NCI-H526 (cell line): ENCODE data around the gene COQ3.
A peak's percentile ranks its signal among the peaks of the same experiment; 100 is the strongest.
"Not testable (repeated sequence)": the region's sequence is repeated elsewhere in the genome, so short reads cannot be mapped to it uniquely, and the experiment has no call there.

Source experiments
- DNase-seq, 2 experiments: peaks; one replicate each; lab custom pipeline; 2025; lab: John Stamatoyannopoulos, UW

The COQ3 gene

DNA sequence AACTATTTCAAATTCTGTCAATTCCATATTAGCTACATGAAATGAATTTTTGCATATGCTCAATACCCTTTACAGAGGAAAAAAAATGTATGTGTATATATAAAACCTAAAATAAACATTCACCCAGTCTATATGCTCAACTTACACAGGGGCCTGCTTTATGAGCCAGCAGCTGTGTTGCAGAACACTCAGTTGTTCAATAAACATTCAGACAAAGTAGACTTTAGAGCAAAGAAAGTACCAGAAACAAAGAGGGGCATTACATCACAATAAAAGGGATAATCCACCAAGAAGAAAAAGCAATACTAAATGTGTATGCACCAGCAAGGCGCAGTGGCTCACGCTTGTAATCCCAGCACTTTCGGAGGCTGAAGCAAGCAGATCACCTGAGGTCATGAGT is 9.5 kb downstream of the COQ3 start:
- DNase-seq, result no peak

- DNase-seq, result no peak
Observed at GRCh38 chr6:99378636-99379035, 15.4 kb downstream of the COQ3 start.

DNA sequence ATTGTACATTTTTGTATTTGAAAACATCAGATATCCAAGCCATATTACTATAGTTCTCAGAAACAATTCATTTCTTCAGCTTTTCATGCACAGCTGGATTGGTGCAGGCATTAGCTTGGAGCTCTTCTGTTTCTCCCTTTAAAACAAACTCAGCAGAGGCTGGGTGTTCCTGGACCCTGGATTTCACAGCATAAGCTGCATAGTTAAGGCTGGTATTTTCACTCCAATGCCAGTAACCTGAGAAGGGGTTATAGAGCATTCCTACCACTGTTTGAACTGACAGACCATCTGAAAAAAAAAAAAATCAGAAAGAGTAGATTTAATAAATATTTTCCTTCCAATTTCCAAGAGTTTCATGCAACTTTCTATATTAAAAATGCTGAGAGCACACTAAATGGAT is 24.5 kb downstream of the COQ3 start:
- DNase-seq, result no peak

GRCh38 chr6:99366852-99367251 is 27.1 kb downstream of the COQ3 start:
- no peak for DNase-seq

DNA sequence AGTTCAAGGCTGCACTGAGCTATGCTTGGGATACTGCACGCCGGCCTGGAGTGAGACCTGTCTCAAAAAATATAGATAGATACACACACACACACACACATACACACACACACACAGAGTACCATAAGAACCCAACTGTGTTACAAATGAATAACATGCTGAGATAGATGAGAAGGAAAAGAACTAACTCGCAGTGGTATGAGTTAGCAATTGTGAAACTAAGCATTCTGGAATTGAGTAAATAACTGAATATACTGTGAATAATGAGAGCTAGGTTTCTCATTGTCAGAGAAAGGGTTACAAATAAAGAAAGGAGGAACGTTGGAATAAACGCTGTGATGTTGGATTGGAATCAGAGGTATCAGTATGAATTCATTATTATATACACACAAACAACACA is 30.0 kb downstream of the COQ3 start:
- DNase-seq, result no peak

- no peak for DNase-seq
Observed at GRCh38 chr6:99362678-99363268, 31.2 kb downstream of the COQ3 start.

- DNase-seq, result no peak
Observed at GRCh38 chr6:99359800-99360199, 34.2 kb downstream of the COQ3 start.

GRCh38 chr6:99356641-99357040 is 37.4 kb downstream of the COQ3 start:
- DNase-seq, result no peak

DNA sequence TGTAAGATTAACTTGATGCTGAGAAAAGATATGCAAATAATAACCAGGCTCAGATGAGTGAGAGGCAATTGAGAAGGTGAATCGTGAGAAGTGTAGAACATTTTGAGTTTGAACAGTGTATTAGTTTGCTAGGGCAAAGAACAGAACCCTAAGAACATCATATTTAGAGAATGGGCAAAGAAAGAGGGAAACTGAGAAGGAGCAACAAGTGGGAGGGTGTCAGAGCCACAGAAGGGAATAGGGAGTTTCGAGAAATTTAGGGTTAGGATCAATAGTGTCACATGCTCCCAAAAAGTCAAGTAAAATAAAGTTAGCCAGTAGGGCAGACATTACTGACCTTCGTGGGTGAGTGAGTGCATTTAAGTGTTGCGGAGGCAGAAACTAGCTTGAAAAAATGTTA is 39.0 kb downstream of the COQ3 start:
- peak in 1 of 2 experiments; percentile 7 for DNase-seq

- DNase-seq, result no peak
Observed at GRCh38 chr6:99353126-99353525, 40.9 kb downstream of the COQ3 start.

DNA sequence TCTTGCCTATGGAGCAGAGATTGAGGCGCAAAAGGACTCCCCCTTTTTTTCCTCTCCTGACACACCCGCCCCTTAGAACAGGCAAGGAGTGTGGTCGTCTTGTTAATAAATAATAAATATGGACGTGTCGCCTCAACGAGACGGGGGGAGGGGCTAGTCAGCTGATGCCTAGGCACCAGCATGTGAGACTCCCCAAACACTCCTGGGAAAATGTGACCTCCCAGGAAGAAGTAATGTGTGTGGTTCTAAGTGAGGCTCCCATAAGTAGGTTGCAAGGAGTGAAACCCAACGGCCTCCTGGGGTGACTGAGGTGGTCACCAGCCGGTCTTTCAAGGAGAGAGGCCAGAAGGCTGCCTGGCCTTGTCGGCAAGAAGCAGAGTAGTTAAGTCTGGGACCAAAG is 43.4 kb downstream of the COQ3 start:
- peak; percentile 39 to 51 for DNase-seq

GRCh38 chr6:99349171-99350141 is 44.5 kb downstream of the COQ3 start, which contains the start of gene FAXC:
FAXC (minus strand) TSS chr6:99349674; CDS start chr6:99349372, 302 bp downstream.
- peak; percentile 86 to 94 for DNase-seq

GRCh38 chr6:99348288-99349170 is 45.5 kb downstream of the COQ3 start:
- DNase-seq, result peak; percentile 34 to 77

GRCh38 chr6:99347804-99348203 is 46.2 kb downstream of the COQ3 start:
- DNase-seq, result peak; percentile 8 to 44

DNA sequence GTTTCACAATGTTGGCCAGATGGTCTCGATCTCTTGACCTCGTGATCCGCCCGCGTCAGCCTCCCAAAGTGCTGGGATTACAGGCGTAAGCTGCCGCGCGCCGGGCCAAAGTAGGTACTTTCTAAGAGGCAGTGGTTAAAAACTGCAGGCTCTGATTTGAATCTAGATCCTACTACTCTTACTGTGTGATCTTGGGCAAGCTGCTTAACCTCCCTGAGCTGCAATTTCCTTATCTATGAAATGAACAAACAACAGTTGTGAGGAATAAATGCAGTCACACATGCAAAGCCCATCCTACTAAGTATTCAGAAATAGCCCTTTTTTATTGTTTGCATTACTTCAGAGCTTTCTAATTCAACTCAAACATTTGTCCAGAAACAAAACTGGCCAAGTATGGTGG is 47.4 kb downstream of the COQ3 start:
- DNase-seq, result no peak

DNA sequence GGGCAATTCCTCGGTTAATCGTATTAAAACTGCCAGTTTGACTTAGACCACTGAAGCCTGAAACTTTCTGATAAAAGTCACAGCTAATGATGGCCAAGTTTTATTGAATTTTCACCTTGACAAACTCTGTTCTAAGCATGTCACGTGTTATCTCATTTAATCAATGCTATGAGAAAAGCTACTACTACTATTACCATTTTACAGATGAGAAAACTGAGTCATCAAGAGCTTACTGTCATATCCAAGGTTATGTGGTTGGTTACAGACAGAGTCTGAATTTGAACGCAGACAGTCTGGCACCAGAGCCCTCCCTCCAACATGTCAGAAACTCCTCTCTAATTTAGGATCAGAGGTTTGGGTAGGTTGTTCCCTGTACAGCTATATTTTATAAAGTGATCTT is 48.8 kb downstream of the COQ3 start:
- DNase-seq, result no peak

DNA sequence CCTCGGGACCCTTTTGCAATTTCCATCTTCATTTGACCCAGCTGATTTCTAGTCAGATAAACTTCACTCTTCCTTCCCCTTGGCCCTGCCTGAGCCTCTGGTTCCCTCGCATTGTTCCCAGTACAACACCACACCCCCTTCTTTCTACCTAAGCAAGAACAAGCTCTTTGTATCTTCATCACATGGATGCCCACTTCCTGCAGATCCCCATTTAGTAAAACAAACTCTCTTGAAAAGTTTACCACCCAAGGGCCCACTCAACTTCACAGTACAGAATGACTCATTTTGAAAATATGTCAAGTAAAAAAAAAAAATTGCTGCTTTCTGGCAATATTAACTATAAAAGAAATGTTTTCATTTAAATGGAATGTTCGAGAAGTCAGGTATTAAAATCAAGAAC is 49.7 kb downstream of the COQ3 start:
- no peak for DNase-seq

GRCh38 chr6:99341862-99342455 is 52.0 kb downstream of the COQ3 start:
- DNase-seq, result no peak

DNA sequence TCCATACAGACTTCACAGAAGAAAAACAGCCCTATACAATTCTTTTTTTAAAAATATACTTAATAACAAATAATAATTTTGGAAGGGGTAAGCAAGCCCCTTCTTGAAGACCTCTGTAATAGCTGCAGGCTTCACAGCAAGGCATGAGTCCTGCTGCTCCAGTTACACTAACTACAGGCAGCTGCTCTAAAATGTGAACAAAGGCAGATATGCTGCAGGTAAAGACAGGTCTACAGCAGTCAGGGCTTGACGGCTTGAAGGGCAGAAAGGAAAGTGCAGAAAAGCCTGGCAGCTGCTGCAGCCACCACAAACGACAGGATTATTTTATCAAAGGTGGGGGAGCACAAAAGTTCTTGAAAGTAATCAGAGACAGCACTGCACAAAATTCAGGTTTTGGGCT is 55.8 kb downstream of the COQ3 start:
- no peak for DNase-seq

- not testable (repeated sequence) for DNase-seq
Observed at GRCh38 chr6:99335298-99335697, 58.7 kb downstream of the COQ3 start.

DNA sequence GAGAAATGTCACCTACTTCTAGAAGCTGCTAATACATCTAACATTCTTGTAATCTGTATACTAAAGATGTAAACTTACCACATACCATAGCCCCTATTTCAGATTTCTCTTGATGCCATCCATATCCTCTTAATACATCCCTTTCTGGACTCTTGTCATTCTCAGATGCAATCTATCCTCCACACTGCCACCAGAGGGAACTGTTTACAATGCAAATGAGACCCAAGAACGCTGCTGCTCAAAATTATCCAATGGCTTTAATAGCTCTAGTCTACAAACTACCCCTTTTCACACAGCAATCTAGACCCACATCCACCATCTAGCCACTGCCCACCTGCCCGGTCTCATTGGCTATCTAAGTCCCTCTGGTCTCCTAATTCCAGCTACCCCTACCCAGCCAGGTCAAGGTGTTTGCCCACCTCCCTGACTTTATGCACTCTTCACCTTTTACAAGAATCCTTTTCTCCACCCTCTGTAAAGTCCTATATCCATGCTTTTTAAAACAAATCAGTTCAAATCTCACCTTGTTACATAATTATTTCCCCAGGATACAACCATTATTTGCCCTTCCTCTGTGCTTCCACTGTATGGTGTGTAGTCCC is 59.4 kb downstream of the COQ3 start:
- DNase-seq, result peak; percentile 30 to 79
